Epithelial cell of prostate (primary cell): Measurements from ENCODE around the gene SH3PXD2A.

ENCODE experiments used
- DNase-seq: peaks from one replicate; pipeline ENCODE4 v3.0.0-alpha.2; 2011; ENCODE audit warnings: low read depth, low spot score
- H3K27ac ChIP-seq: fragments of 450-650 bp; 2 replicates; pipeline ENCODE4 v1.5.1; 2017; ENCODE audit warnings: mild to moderate bottlenecking

Gene SH3PXD2A

DNA sequence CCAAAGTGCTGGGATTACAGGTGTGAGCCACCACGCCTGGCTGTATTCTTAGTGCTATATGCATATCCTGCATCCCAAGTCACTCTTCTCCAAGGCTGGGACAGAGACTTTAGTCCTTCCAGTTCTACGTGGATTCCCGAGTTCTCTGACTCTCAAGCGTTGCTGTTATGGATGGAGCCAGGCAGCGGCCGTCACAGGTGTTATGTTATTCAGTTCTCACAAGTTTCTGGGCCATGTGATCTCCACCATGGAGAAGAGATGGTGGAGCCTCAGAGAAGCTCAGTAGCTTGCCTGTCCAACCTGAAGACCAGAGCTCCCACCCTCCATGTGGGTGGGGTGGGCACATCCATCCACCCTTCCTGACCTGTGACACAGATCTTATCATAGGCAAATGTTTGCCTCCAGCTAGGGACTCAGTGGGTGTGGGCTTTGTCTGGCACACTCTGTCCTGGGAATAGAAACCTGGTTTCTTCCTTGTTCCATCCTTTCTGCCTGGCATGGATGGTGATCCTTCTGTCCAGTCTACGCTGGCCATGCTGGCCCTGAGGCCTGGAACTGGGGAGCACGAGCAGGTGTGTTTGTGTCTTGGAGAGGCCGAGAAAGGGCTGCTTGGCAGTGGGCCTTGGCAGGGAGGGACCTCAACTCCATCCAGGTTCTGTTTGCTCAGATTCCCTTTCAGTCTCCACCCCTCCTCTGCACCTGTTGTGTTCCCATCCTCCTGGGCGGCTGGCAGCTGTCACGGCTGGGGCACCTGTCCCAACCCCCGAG is 306.6 kb downstream of the SH3PXD2A start:
- no peak for DNase-seq
- no peak overlapping the region for H3K27ac ChIP-seq

DNA sequence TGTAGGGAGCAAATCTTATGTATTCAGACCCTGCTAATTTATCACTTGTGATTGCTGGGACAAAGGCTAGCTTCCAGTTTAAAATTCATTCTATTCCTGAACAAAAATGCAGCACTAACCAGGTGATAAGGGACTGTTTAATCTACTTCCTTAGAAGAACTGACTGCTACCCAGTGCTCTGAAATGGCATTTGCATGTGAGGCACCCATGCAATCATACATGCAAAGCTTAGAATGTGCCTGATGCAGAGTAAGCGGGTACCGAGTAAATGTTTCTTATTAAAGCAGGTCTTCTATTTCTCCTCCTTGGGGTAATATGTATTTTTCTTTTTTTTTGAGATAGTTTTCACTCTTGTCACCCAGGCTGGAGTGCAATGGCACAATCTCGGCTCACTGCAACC is 307.4 kb downstream of the SH3PXD2A start:
- H3K27ac ChIP-seq: no peak overlapping the region
- DNase-seq: no peak

DNA sequence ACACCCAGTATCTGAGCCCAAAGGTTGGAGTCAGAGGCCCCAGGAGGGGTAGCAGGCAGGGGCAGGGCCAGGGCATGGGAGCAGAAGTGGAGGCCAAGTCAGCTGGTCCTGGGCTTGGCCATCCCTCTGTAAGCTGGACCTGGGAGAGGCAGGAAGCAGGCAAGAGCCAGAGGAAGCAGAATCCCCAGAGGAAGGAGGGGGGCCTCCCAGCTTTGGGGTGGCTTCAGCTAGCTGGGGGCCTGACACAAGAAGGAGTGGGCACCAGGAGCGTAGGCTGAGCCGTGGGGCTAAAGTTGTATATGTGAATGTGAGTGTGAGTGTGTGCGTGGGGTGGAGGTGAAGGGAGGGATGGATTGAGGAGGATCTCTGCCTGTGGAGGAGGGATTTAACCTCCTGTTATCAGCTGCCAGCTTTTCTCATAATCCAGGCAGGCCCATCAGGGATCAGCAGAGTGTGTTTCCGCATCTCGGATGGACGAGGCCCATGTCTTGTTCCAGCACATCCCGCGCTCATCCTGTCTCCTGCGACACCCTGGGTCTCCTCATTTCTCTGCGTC is 307.9 kb downstream of the SH3PXD2A start:
- DNase-seq: no peak
- H3K27ac ChIP-seq: no peak overlapping the region

DNA sequence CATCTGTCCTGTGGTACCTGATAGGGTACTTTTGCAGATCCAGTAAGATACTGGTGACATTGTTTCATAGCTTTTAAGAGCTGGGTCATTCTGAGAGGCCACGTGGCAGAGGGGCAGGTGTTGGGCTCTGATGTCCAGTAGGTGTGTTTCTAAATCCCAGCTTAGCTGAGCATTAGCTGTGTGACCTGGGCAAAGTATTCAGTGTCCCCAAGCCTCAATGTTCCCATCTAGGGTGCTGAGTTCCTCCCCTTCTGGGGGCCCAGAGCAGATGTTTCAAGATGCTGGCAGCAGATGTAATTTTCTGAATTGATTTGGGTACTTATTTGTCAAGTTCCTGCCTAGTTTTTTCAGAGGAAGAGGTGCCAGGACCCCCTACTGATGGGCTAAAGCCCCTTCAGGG is 309.0 kb downstream of the SH3PXD2A start:
- DNase-seq: no peak
- no peak overlapping the region for H3K27ac ChIP-seq

DNA sequence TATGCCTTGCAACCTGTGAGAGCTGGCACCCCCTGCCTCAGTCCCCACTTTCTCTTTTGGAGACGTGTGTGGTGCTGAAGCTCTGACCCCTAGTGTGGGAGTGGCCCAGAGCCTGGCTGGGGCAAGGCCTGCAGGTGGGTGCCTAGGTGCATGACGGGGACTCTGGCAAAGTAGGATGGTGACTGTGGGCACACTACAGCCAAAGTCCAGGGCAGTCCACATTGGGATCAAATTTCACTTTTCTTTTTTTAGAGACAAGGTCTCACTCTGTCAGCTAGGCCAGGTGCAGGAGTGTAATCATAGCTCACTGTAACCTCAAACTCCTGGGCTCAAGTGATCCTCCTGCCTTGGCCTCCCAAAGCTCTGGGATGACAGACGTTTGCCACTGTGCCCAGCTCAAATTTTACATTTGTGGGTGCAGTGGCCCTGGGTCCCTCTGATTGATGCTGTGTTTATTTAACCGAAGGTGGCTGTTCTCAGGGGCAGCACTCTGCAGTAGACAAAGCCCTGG is 309.6 kb downstream of the SH3PXD2A start:
- DNase-seq: no peak
- H3K27ac ChIP-seq: no peak overlapping the region

DNA sequence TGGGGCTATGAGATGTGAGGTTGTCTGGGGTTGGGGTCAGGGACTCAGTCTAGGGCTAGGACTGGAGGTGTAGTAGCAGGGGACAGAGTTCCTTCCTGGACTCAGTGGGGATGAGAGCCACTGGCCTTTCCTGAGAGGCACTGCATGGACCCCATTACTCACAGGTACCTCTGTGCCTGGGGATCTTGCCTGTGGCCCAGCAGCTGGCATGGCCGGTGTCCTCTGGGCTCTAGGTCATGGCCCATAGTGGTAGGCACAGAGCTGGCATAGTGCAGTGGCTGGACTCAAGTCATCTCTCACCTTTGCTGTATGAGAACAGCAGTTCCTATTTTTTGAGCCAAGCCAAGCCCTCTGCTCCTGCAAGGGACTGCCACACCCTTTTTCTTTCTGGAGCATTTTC is 310.0 kb downstream of the SH3PXD2A start:
- no peak for DNase-seq
- H3K27ac ChIP-seq: no peak overlapping the region

DNA sequence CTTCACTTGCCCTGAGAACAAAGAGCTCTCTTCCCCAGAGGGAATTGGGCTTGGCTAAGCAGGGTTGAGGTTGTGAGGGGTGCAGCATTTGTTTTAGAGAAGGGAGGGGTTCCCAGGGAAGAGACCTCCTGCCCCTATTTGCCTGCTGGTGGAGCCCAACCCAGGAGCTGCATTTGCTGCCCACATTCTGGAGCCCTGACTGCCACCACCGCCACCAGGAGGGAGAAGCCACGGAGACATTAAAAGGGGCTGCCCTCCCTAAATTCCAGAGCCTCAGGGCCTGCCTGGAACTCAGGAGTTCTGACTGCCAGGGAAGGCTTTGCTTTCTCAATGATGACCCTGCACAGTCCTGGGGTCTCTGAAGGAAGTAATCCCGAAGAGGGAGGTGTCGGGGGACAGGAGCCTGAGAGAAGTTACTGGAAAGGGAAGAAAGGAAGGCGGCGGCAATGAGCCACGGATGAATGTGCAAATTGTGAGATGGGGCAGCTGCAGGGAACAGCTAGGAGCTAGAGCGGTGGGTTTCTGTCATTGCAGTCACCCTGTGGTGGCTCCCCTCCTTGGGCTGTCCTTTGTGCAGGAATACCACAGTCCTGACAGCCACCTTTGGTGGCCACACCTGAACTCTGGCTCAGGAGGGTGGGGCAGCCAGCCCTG is 310.6 kb downstream of the SH3PXD2A start:
- DNase-seq: no peak
- no peak overlapping the region for H3K27ac ChIP-seq
